HepG2 (cell line): ENCODE data around the gene ARL3. TPM values are rescaled to one million over a fixed set of nuclear protein-coding genes. Genes with fewer than 3 reads are reported as not detected.
A peak's percentile ranks its signal among the peaks of the same experiment; 100 is the strongest.

ENCODE experiments used
- CEBPB ChIP-seq: IDR thresholded peaks from 2 replicates; pipeline ENCODE4 v1.6.1; 2011; ENCODE audit warnings: low read depth, low read length, improper control_type of control experiment, borderline replicate concordance
- CHD2 ChIP-seq: IDR thresholded peaks from 2 replicates; pipeline ENCODE4 v1.6.1; 2011; ENCODE audit warnings: low read depth, low read length, improper control_type of control experiment
- DMTF1 ChIP-seq: sonication (generic); formaldehyde crosslinking; IDR thresholded peaks from 2 replicates; pipeline ENCODE4 v1.4.0; 2020; ENCODE audit warnings: mild to moderate bottlenecking, missing genetic modification reagents
- DNMT3B ChIP-seq: conservative IDR thresholded peaks from 2 replicates; pipeline ENCODE4 v1.6.1; 2016; ENCODE audit warnings: missing biosample characterization, control low read depth
- FLYWCH1 ChIP-seq: sonication (generic); formaldehyde crosslinking; IDR thresholded peaks from 2 replicates; pipeline ENCODE4 v1.8.1; 2023; ENCODE audit warnings: mild to moderate bottlenecking, missing genetic modification reagents
- PAF1 ChIP-seq: IDR thresholded peaks from 2 replicates; pipeline ENCODE4 v1.6.1; 2016; ENCODE audit warnings: missing genetic modification reagents, missing compliant biosample characterization
- PITX1 ChIP-seq: sonication (generic); formaldehyde crosslinking; IDR thresholded peaks from 2 replicates; pipeline ENCODE4 v1.5.1; 2020; ENCODE audit warnings: mild to moderate bottlenecking, missing genetic modification reagents
- POLR2AphosphoS5 ChIP-seq: IDR thresholded peaks from 2 replicates; pipeline ENCODE4 v1.6.1; 2012; ENCODE audit warnings: low read depth, low read length
- TBX2 ChIP-seq: sonication (generic); formaldehyde crosslinking; IDR thresholded peaks from 2 replicates; pipeline ENCODE4 v1.5.0; 2020; ENCODE audit warnings: missing genetic modification reagents, mild to moderate bottlenecking, borderline replicate concordance
- ZBED4 ChIP-seq: sonication (generic); formaldehyde crosslinking; IDR thresholded peaks from 2 replicates; pipeline ENCODE4 v1.4.0; 2020; ENCODE audit warnings: missing genetic modification reagents, borderline replicate concordance
- ZBTB38 ChIP-seq: sonication (generic); formaldehyde crosslinking; IDR thresholded peaks from 2 replicates; pipeline ENCODE4 v1.5.1; 2020; ENCODE audit warnings: mild to moderate bottlenecking, missing genetic modification reagents
- ZFP62 ChIP-seq: sonication (generic); formaldehyde crosslinking; IDR thresholded peaks from 2 replicates; pipeline ENCODE4 v1.4.0; 2020; ENCODE audit warnings: missing genetic modification reagents
- ZNF142 ChIP-seq: sonication (generic); formaldehyde crosslinking; IDR thresholded peaks from 2 replicates; pipeline ENCODE4 v1.4.0; 2020; ENCODE audit warnings: missing genetic modification reagents
- ZNF276 ChIP-seq: sonication (generic); formaldehyde crosslinking; IDR thresholded peaks from 2 replicates; pipeline ENCODE4 v1.4.0; 2020; ENCODE audit warnings: mild to moderate bottlenecking, low read depth, missing genetic modification reagents
- ZNF280B ChIP-seq: sonication (generic); formaldehyde crosslinking; IDR thresholded peaks from 2 replicates; pipeline ENCODE4 v1.5.0; 2020; ENCODE audit warnings: missing genetic modification reagents, mild to moderate bottlenecking, borderline replicate concordance
- polyA plus RNA-seq, 8 experiments: library from polyadenylated mRNA; depleted of rRNA in 3 of 8; stranded (reverse) in 7 of 8; unstranded in 1 of 8; fragments of >200 nt; fragmentation: Illumina TruSeq in 4 of 8; extraction: Trizol in 4 of 8; gene quantifications; 2 replicates each; pipeline versions ENCODE4 v1.2.1 to v1.2.3, GENCODE V29; 2011 to 2016; ENCODE audit warnings: low read depth in 4 of 8, missing spikeins in 1 of 8, mixed read lengths in 1 of 8; ENCODE audit not compliant: insufficient read depth in 1 of 8
- total RNA-seq, 5 experiments: library from RNA; depleted of rRNA; stranded (reverse); fragments of >200 nt; fragmentation: Illumina TruSeq; extraction: Trizol; gene quantifications; 2 replicates each; pipeline ENCODE4 v1.2.3, GENCODE V29; 2016; ENCODE audit warnings: low read depth in 1 of 5

ARL3 gene
- total and polyA plus RNA-seq, 2 of the 13 experiments (the other 11 are each of a cell fraction or from before 2014, with no cell fraction given) = 5.2 to 6.6 TPM

GRCh38 chr10:102718220-102718619 lies 4.0 kb upstream of the ARL3 start (continued):
- TF ChIP-seq ZNF142 (CRISPR knock-in tag) = no peak
- no peak for TF ChIP-seq PAF1 (CRISPR knock-in tag)
- no peak for TF ChIP-seq CHD2
- no peak for TF ChIP-seq DNMT3B
- TF ChIP-seq POLR2AphosphoS5 = no peak
- no peak for TF ChIP-seq TBX2 (CRISPR knock-in tag)
- TF ChIP-seq ZNF280B = no peak
- TF ChIP-seq ZBTB38 (CRISPR knock-in tag) = no peak
- no peak for TF ChIP-seq ZNF276 (CRISPR knock-in tag)
- no peak for TF ChIP-seq FLYWCH1 (CRISPR knock-in tag)
- TF ChIP-seq PITX1 (CRISPR knock-in tag) = 0 out of 2 replicates have a peak, but pooled peaks have one; percentile 30
- TF ChIP-seq CEBPB = peak; percentile 6; the same call in 1 of the 2 replicates
- TF ChIP-seq ZFP62 (CRISPR knock-in tag) = no peak
- TF ChIP-seq DMTF1 (CRISPR knock-in tag) = no peak
- TF ChIP-seq ZBED4 (CRISPR knock-in tag) = no peak
